IMR-90 (cell line): ENCODE data around the gene ATP23. TPM values are rescaled to one million over a fixed set of nuclear protein-coding genes. Genes with fewer than 3 reads are reported as not detected.

Experiments
- ATAC-seq: fragments of 200-7000 bp; cut with Tn5 transposase; 2 replicates; pipeline ENCODE4 v1.9.1; 2020; ENCODE audit warnings: low read depth, mild to moderate bottlenecking, moderate library complexity
- BruUV-seq: library from RNA; stranded (reverse); fragments of 400-500 nt; replicated peaks from 2 replicates; lab custom pipeline; 2021; lab: Mats Ljungman, UMichigan
- CTCF ChIA-PET: fragments of 300-600 bp; formaldehyde crosslinking; extraction: SDS; loops from one replicate; lab custom pipeline; 2021; ENCODE audit warnings: antibody characterized with exemption; lab: Yijun Ruan, JAX
- POLR2A ChIA-PET: fragments of 300-600 bp; sonication (Branson Sonifier 250); formaldehyde crosslinking; loops from one replicate; lab custom pipeline; 2022; ENCODE audit warnings: antibody characterized with exemption; ENCODE audit not compliant: unreplicated experiment; lab: Charles Lee
- DNase-seq: peaks from one replicate; pipeline ENCODE4 v3.0.0; 2013
- H2AFZ ChIP-seq: replicated peaks from 2 replicates; pipeline ENCODE3; 2013; ENCODE audit warnings: low read length, mild to moderate bottlenecking; ENCODE audit not compliant: poor library complexity
- H2AK5ac ChIP-seq: 2 replicates; pipeline ENCODE4 v1.6.1; 2013; ENCODE audit warnings: low read depth, low read length, inconsistent platforms
- H2AK9ac ChIP-seq: replicated peaks from 2 replicates; pipeline ENCODE3; 2013; ENCODE audit warnings: mild to moderate bottlenecking, low read depth, low read length, moderate library complexity; ENCODE audit not compliant: poor library complexity
- H2BK120ac ChIP-seq: 2 replicates; pipeline ENCODE4 v1.6.1; 2013; ENCODE audit warnings: low read depth, low read length, inconsistent platforms
- H2BK15ac ChIP-seq: 3 replicates; pipeline ENCODE4 v1.6.1; 2013; ENCODE audit warnings: low read depth, low read length, inconsistent platforms
- H2BK20ac ChIP-seq: 2 replicates; pipeline ENCODE4 v1.6.1; 2013; ENCODE audit warnings: low read depth, mild to moderate bottlenecking, inconsistent platforms, low read length, moderate library complexity
- H2BK5ac ChIP-seq: 2 replicates; pipeline ENCODE4 v1.6.1; 2013; ENCODE audit warnings: mild to moderate bottlenecking, low read depth, low read length, inconsistent platforms; ENCODE audit not compliant: poor library complexity, severe bottlenecking
- H3K14ac ChIP-seq: replicated peaks from 2 replicates; pipeline ENCODE4 v1.6.1; 2013; ENCODE audit warnings: low read depth, low read length, inconsistent platforms
- H3K18ac ChIP-seq: 2 replicates; pipeline ENCODE4 v1.6.1; 2013; ENCODE audit warnings: low read depth, low read length, control low read depth
- H3K23ac ChIP-seq: 2 replicates; pipeline ENCODE4 v1.6.1; 2013; ENCODE audit warnings: low read depth, low read length, inconsistent platforms
- H3K27ac ChIP-seq: 2 replicates; pipeline ENCODE4 v1.5.1; 2013; ENCODE audit warnings: mild to moderate bottlenecking, control low read depth, low read length; ENCODE audit not compliant: insufficient read depth
- H3K27me3 ChIP-seq: 2 replicates; pipeline ENCODE4 v1.6.1; 2013; ENCODE audit warnings: low read length; ENCODE audit not compliant: control insufficient read depth, insufficient read depth
- H3K36me3 ChIP-seq: 2 replicates; pipeline ENCODE4 v1.6.1; 2013; ENCODE audit warnings: low read length, mixed read lengths; ENCODE audit not compliant: control insufficient read depth, insufficient read depth
- H3K4ac ChIP-seq: 2 replicates; pipeline ENCODE4 v1.6.1; 2013; ENCODE audit warnings: low read depth, low read length, inconsistent platforms
- H3K4me1 ChIP-seq: 2 replicates; pipeline ENCODE4 v1.6.1; 2013; ENCODE audit warnings: low read length, mixed read lengths; ENCODE audit not compliant: control insufficient read depth, insufficient read depth
- H3K4me2 ChIP-seq: 2 replicates; pipeline ENCODE4 v1.6.1; 2013; ENCODE audit warnings: low read depth, mild to moderate bottlenecking, control low read depth, low read length, moderate library complexity
- H3K4me3 ChIP-seq: 2 replicates; pipeline ENCODE4 v1.5.1; 2013; ENCODE audit warnings: low read depth, mild to moderate bottlenecking, control low read depth, low read length, moderate library complexity; ENCODE audit not compliant: insufficient read depth
- H3K56ac ChIP-seq: 2 replicates; pipeline ENCODE4 v1.6.1; 2013; ENCODE audit warnings: low read length, inconsistent platforms; ENCODE audit not compliant: insufficient read depth; ENCODE audit errors: extremely low read depth
- H3K79me1 ChIP-seq, 2 experiments: 2 replicates each; pipeline ENCODE4 v1.6.1; 2013; ENCODE audit warnings: low read length in 2 of 2, inconsistent platforms in 1 of 2, low read depth in 1 of 2
- H3K9ac ChIP-seq: 2 replicates; pipeline ENCODE4 v1.6.1; 2013; ENCODE audit warnings: low read depth, low read length, control low read depth
- H3K9me1 ChIP-seq: 2 replicates; pipeline ENCODE4 v1.6.1; 2013; ENCODE audit warnings: low read length, inconsistent platforms; ENCODE audit not compliant: insufficient read depth
- H3K9me3 ChIP-seq: 2 replicates; pipeline ENCODE4 v1.6.1; 2013; ENCODE audit warnings: low read length; ENCODE audit not compliant: control insufficient read depth, insufficient read depth
- H4K20me1 ChIP-seq: 2 replicates; pipeline ENCODE4 v1.6.1; 2013; ENCODE audit warnings: low read length, inconsistent platforms; ENCODE audit not compliant: insufficient read depth
- H4K5ac ChIP-seq: 2 replicates; pipeline ENCODE4 v1.6.1; 2013; ENCODE audit warnings: mild to moderate bottlenecking, low read depth, low read length, control low read depth
- H4K8ac ChIP-seq, 2 experiments: 2 replicates each; pipeline ENCODE4 v1.6.1; 2013; ENCODE audit warnings: low read depth in 2 of 2, low read length in 2 of 2, control low read depth in 1 of 2, inconsistent platforms in 1 of 2
- H4K91ac ChIP-seq: 2 replicates; pipeline ENCODE4 v1.6.1; 2013; ENCODE audit warnings: low read depth, low read length, inconsistent platforms; ENCODE audit not compliant: insufficient read depth
- BHLHE40 ChIP-seq: fragments of 150-350 bp; IDR thresholded peaks from 2 replicates; pipeline ENCODE4 v1.6.1; 2016; ENCODE audit warnings: mild to moderate bottlenecking, low read depth, low read length
- CEBPB ChIP-seq: IDR thresholded peaks from 2 replicates; pipeline ENCODE4 v1.6.1; 2012; ENCODE audit warnings: low read depth, low read length, improper control_type of control experiment
- CHD1 ChIP-seq: IDR thresholded peaks from 2 replicates; pipeline ENCODE4 v1.6.1; 2012; ENCODE audit warnings: low read depth, low read length, improper control_type of control experiment
- FOS ChIP-seq: fragments of 150-350 bp; IDR thresholded peaks from 2 replicates; pipeline ENCODE4 v1.6.1; 2016; ENCODE audit warnings: low read depth, low read length
- MAZ ChIP-seq: IDR thresholded peaks from 2 replicates; pipeline ENCODE4 v1.6.1; 2012; ENCODE audit warnings: low read depth, mild to moderate bottlenecking, low read length, improper control_type of control experiment, moderate library complexity, borderline replicate concordance
- MXI1 ChIP-seq: IDR thresholded peaks from 2 replicates; pipeline ENCODE4 v1.6.1; 2012; ENCODE audit warnings: low read depth, mild to moderate bottlenecking, low read length, moderate library complexity, borderline replicate concordance
- POLR2A ChIP-seq: IDR thresholded peaks from 2 replicates; pipeline ENCODE4 v1.6.1; 2012; ENCODE audit warnings: mild to moderate bottlenecking, low read depth, low read length
- RCOR1 ChIP-seq: IDR thresholded peaks from 2 replicates; pipeline ENCODE4 v1.6.1; 2012; ENCODE audit warnings: mild to moderate bottlenecking, low read length, improper control_type of control experiment; ENCODE audit not compliant: insufficient replicate concordance
- SMC3 ChIP-seq: fragments of 150-350 bp; IDR thresholded peaks from 2 replicates; pipeline ENCODE4 v1.6.1; 2016; ENCODE audit warnings: low read depth, mild to moderate bottlenecking, antibody characterized with exemption, low read length, moderate library complexity
- WGBS, 2 experiments: methylation state at CpG; one replicate each; pipeline versions ENCODE4 v1.1.5 to v1.1.7; 2013; ENCODE audit warnings: missing lambda C conversion rate in 2 of 2; ENCODE audit not compliant: insufficient read length in 1 of 2; ENCODE audit errors: extremely low coverage in 2 of 2; 5-methylcytosine and 5-hydroxymethylcytosine counted together
- dilution Hi-C: fragments of 300-500 bp; cut with HindIII; formaldehyde crosslinking; loops from one replicate; pipeline ENCODE4 v1.14.3; 2018; ENCODE audit warnings: low sequenced_read_pairs; ENCODE audit not compliant: unreplicated experiment
- in situ Hi-C: fragments of 300-500 bp; cut with MboI; formaldehyde crosslinking; loops from 3 replicates; pipeline ENCODE4 v1.14.3; 2019; ENCODE audit warnings: low sequenced_read_pairs, inconsistent platforms, mixed read lengths
- intact Hi-C: fragments of 100-400 bp; cut with micrococcal nuclease; formaldehyde crosslinking; loops from 2 replicates; pipeline ENCODE4 v1.10.0; 2022
- polyA plus RNA-seq, 3 experiments: library from polyadenylated mRNA; depleted of rRNA; stranded (reverse); fragments of >200 nt; gene quantifications; 2 replicates each; pipeline ENCODE4 v1.2.3, GENCODE V29; 2012; ENCODE audit warnings: low replicate concordance in 1 of 3
- total RNA-seq: library from RNA; depleted of rRNA; stranded (reverse); fragments of >200 nt; gene quantifications from 2 replicates; pipeline ENCODE4 v1.2.3, GENCODE V29; 2012
- TF ChIP-seq, protein P1 (sequence below): conservative IDR thresholded peaks from 2 replicates; pipeline ENCODE4 v1.5.1; 2012; ENCODE audit warnings: mild to moderate bottlenecking, low read depth, low read length, improper control_type of control experiment
- TF ChIP-seq, protein P2 (sequence below): fragments of 150-350 bp; IDR thresholded peaks from 2 replicates; pipeline ENCODE4 v1.6.1; 2017; ENCODE audit warnings: mild to moderate bottlenecking, antibody characterized with exemption, low read length, low read depth

ATP23 gene
- total and polyA plus RNA-seq, 2 of the 4 experiments (the other 2 are of a cell fraction): 6.4 to 7.2 TPM

DNA sequence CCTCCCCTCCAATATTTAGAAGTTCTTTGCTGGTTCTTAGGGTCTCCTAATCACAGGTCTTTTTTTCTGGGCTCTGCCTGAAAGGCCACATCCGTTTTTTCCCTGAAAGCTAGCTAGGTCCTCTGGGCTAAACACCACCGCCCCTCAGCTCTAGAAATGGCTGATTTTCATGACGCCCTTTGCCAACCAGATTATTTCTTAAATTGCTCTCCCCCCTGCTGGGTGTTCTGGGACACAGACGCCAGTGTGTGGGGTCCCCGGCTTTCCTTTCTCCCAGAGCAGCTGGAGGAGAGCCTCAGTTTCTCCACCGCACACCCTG is 45.3 kb upstream of the ATP23 start:
- Histone ChIP-seq H3K4me3 (peak overlapping the region; percentile 40), H2BK120ac (peak overlapping the region; percentile 98), H3K27me3 (no peaks in the 10 kb centered on the region), H3K4me1 (peaks cover 55% of the 10 kb centered on the region), H3K9me1 (peaks cover 33% of the 10 kb centered on the region), H2BK15ac (peak overlapping the region; percentile 84), H3K79me1 (peaks cover 22 to 57% of the 10 kb centered on the region in 2 experiments), H3K4ac (peak overlapping the region; percentile 97), H4K5ac (peak overlapping the region; percentile 84), H3K9ac (peak overlapping the region; percentile 70), H3K14ac (peak overlapping the region; percentile 93), H4K91ac (peak overlapping the region; percentile 96), H3K56ac (peak overlapping the region; percentile 85), H4K8ac (peak overlapping the region; percentile 79 to 96), H2BK20ac (peak overlapping the region; percentile 95), H2BK5ac (peak overlapping the region; percentile 96), H3K36me3 (no peaks in the 10 kb centered on the region), H3K4me2 (peak overlapping the region; percentile 69), H4K20me1 (peaks cover 3% of the 10 kb centered on the region; the same call in 1 of the 2 replicates), H3K23ac (peak overlapping the region; percentile 99), H2AFZ (peak overlapping the region; percentile 91), H2AK5ac (peak overlapping the region; percentile 95), H3K27ac (peak overlapping the region; percentile 96), H2AK9ac (peak overlapping the region; percentile 99), H3K9me3 (no peaks in the 10 kb centered on the region), H3K18ac (peak overlapping the region; percentile 89)
- POLR2A ChIA-PET: interaction anchor here (1.4 to 3.2 kb wide), 4 partner anchors 31 to 55 kb away, joined by 4 to 24 read pairs (median 11); partner anchors contain the start of gene CTDSP2
- DNase-seq: no peak
- WGBS, 2 experiments: 0% methylated on average over 6 of the region's 6 CpGs; no CpG with 5 or more reads in 1 of the 2 experiments
- no peak for ATAC-seq
- intact Hi-C loops: loop anchor here (2.0 kb wide), 1 partner anchor 51 kb away; no protein-coding TSS in a partner anchor
- TF ChIP-seq, protein P1, sequence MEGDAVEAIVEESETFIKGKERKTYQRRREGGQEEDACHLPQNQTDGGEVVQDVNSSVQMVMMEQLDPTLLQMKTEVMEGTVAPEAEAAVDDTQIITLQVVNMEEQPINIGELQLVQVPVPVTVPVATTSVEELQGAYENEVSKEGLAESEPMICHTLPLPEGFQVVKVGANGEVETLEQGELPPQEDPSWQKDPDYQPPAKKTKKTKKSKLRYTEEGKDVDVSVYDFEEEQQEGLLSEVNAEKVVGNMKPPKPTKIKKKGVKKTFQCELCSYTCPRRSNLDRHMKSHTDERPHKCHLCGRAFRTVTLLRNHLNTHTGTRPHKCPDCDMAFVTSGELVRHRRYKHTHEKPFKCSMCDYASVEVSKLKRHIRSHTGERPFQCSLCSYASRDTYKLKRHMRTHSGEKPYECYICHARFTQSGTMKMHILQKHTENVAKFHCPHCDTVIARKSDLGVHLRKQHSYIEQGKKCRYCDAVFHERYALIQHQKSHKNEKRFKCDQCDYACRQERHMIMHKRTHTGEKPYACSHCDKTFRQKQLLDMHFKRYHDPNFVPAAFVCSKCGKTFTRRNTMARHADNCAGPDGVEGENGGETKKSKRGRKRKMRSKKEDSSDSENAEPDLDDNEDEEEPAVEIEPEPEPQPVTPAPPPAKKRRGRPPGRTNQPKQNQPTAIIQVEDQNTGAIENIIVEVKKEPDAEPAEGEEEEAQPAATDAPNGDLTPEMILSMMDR: no peak; the same call in 1 of the 2 replicates
- TF ChIP-seq CHD1: no peak
- no peak for TF ChIP-seq CEBPB
- TF ChIP-seq MXI1: no peak
- TF ChIP-seq BHLHE40: no peak
- TF ChIP-seq FOS: no peak
- no peak for TF ChIP-seq RCOR1
- no peak for TF ChIP-seq MAZ
- no peak for TF ChIP-seq POLR2A
- TF ChIP-seq, protein P2, sequence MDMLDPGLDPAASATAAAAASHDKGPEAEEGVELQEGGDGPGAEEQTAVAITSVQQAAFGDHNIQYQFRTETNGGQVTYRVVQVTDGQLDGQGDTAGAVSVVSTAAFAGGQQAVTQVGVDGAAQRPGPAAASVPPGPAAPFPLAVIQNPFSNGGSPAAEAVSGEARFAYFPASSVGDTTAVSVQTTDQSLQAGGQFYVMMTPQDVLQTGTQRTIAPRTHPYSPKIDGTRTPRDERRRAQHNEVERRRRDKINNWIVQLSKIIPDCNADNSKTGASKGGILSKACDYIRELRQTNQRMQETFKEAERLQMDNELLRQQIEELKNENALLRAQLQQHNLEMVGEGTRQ: no peak
- TF ChIP-seq SMC3: no peak
- in situ Hi-C loops: loop anchor here (10.0 kb wide), 1 partner anchor 51 kb away; the partner anchor contains the start of gene CTDSP2
- dilution Hi-C loops: no loop called here
- no TSS peak for BruUV-seq
- CTCF ChIA-PET: interaction anchor here (1.0 to 2.9 kb wide), 10 partner anchors 8 to 93 kb away, joined by 3 to 14 read pairs (median 5); partner anchors contain the start of gene CTDSP2
